Measurements from ENCODE around the gene RBMS1.

RBMS1 gene

DNA sequence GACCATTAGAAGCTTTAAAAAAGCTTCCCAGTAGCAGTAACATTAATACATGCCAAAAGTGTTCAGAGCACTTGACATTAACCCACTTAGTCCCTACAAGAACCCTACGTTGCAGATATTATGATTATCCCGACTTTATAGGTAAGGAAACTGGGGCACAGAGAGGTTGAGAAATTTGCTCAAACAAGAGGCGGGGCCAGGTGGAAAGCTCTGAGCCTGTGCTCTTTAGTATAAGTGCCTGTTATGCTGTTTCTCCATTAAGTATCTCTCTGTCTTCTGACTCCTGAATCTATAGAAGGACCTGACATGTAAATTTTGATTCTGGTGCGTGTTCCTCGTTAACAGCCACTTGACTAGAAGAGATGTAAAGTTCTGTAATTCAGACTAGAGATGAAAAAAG lies 139.8 kb downstream of the RBMS1 start:
- no peak for DNase-seq

- no peak for DNase-seq
Observed at GRCh38 chr2:160353166-160353565, 140.4 kb downstream of the RBMS1 start.

DNA sequence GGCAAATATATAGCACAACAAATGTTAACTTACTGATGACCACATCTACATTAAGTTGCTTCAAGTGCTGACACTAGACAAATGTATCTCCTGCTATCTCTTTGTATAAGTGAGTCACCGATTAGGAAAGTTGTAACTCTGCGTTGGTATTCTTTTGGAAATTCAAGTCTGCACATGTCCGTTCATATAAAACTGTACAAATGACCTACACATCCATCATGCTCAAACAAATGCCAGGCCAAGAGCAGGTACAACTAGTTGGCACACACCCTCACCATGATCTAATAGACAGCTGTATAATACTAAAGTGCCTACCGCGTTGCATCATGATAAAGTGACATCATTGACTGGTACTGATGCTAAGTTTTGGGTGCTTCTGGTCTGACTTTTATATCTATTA lies 141.1 kb downstream of the RBMS1 start:
- DNase-seq = no peak

DNA sequence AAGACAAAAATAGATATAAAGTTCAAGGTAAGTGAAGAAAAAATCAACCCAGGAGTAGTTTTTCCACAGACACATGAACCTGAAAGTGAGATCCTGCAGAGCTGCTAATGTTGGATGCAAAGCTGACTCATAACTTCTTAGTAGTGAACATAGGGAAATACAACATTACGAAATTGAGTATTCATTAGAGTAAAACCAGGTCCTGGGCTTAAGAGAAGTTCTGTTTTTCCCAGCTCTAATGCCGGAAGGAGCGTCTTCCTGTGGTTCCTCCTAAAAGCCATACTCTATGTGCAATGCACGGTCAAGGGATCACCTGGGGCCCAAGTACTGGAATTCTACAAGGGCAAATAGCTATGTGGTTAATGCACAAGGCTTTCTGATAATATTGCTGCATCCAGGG lies 141.7 kb downstream of the RBMS1 start:
- DNase-seq = no peak

GRCh38 chr2:160349306-160349705 lies 144.3 kb downstream of the RBMS1 start:
- DNase-seq = no peak

- DNase-seq = no peak
Observed at GRCh38 chr2:160347269-160347863, 146.2 kb downstream of the RBMS1 start.

DNA sequence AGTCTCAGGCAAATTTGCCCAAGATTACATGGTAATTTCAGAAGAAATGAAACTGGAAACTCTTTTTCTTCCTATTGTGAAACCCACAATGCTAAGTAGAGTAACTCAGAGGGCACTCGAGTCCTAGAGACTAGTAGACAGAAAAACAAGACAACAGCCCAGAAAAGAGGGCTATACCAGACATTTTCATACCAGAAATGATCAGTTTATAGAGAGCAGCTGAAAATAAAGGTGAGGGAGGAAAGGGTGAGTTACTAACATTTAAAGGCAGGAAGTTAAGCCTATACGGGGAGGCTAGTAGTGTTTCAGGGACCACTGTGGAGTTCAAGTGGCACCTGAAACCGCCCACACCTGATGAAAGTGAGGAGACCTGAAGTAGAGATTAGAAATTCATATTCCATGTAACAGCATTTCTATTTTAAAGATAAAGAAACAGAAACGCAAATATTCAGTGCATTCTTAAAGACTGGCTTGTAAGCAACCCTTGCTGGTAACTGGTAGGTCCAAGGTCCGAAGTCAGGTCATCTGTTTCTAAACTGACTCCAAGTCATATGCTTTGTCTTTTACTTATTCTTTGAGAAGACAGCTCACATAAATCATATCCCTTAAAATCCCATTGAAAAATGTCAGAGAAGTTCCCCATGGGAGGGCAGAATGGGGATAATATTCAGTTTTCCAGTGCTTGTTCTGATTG lies 148.4 kb downstream of the RBMS1 start:
- DNase-seq = no peak

- no peak for DNase-seq
Observed at GRCh38 chr2:160343404-160343803, 150.2 kb downstream of the RBMS1 start.

DNA sequence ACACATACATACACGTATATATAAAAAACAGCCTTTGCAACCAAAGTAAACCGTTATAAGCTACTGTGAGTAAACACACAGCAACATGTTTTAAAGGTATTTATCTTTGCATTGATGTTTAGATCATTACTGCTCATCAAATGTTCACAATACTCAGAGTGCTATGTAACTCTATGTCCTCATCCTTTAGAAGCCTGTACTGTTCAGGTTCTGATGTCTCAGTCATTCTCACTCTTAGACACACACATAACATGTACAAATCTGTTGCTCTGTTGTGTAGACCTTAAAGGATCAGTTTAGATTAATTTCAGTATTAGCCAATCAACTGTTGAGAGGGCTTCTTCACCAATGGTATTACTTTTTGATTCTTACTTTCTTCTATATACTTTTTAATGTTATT lies 153.9 kb downstream of the RBMS1 start:
- DNase-seq = no peak

- no peak for DNase-seq
Observed at GRCh38 chr2:160338901-160339685, 154.5 kb downstream of the RBMS1 start.

DNA sequence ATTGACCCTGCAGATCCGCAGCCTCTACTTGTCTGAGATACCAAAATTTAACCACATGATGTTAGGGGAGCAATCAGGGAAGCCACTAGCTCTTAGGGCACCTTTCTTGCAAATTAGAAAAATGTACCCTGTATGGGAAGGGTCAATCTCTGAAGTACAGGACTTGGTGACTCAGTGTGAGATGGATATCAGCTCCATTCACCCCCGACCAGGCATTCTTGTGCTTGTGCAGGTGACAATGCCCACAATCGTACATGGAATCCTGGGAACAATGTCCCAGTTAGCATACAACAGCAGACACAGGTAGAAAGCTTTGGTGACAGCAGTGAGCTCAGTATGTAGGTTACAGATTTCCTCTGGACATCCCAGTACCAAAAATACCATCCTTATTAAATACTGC lies 155.9 kb downstream of the RBMS1 start:
- DNase-seq = no peak

DNA sequence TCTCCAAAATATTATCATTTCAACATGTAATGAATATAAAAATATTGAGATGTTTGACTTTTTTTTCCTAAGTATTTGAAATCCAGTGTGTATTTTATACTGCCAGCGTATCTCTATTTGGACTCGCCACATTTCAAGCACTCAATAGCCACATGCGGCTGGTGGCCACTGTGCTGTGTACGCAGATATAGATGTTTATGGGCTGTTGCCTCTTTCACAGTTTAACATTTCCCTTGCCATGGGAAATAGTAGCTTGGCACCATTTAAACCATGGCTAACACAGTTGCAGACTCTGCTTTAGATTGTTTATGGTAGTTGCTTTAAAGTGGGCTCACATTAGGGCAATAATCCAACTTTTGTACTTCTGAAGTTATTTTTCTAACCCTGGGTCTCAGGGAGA lies 157.0 kb downstream of the RBMS1 start:
- no peak for DNase-seq

- DNase-seq = no peak
Observed at GRCh38 chr2:160336105-160336504, 157.5 kb downstream of the RBMS1 start.

DNA sequence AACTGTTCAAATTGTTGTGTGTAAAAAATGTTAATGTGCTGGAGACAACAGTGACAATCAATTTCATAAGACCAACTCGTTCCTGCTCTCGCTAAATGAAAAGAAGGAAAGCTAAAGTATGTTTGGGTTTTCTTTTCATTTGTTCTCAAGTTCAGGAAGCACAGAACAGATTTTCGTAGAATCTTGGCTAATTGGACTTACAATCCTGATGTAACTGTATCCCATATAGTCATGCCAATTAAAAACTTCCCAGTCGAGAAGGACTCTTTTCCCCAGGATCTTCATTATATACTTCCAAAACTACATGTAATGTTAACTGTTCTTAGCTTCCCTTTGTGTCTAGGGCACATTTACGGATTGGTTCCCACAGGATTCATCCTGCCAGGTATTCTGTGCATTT lies 158.2 kb downstream of the RBMS1 start:
- DNase-seq = no peak

GRCh38 chr2:160334028-160334741 lies 159.4 kb downstream of the RBMS1 start:
- no peak for DNase-seq

DNA sequence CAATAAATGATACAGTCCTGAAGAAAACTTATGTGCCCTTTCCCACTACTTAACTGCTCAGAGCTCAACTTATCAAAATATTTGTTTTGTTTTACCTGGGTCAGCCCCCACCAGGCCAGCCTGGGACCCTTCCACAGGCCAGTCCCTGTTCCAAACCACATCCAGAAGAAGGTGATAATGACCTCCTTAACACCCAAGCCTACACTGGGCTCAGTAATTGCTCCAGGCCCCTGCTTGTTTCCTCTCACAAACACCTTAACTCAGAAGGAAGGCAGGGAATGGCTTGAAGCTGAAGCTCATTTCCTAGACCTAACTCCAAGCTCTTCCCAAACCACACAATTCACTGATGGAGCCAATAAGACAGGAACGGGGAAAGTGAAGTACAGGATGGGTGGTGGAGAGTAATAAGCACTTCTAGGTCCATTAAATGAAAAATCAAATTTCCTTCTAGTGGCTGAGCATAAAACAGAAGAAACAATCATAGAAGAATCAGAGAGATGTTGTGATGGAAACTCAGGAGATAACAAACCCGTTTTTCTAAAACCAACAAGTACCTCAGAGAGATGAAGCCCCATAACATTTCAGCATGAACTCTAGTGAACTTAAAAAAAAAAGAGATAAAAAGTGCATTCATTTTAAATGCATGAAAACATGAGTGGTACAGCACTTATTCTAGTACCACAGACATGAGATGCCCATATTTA lies 160.1 kb downstream of the RBMS1 start:
- DNase-seq = no peak

DNA sequence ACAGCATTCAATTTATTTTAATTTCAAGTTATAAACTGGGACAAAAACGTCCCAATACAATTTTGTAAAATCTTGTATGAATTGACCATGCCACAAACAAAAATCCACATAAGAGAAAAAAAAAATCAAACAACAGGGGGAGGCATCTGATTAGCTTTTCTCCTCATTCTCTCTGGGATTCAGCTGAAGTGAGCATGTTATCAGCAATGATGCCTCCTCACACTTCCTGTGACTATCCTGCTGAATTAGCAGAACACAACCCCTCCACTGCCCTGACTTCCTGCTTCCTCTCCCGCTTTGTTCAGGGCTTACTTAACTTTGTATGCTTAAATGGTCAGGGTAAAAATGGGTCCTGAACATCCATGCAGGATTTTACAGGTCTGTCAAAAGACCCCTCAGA lies 161.3 kb downstream of the RBMS1 start:
- DNase-seq = no peak

GRCh38 chr2:160331258-160332025 lies 162.2 kb downstream of the RBMS1 start:
- DNase-seq = no peak

- DNase-seq = no peak
Observed at GRCh38 chr2:160328811-160329527, 164.6 kb downstream of the RBMS1 start.

GRCh38 chr2:160326786-160327185 lies 166.8 kb downstream of the RBMS1 start:
- DNase-seq = no peak

DNA sequence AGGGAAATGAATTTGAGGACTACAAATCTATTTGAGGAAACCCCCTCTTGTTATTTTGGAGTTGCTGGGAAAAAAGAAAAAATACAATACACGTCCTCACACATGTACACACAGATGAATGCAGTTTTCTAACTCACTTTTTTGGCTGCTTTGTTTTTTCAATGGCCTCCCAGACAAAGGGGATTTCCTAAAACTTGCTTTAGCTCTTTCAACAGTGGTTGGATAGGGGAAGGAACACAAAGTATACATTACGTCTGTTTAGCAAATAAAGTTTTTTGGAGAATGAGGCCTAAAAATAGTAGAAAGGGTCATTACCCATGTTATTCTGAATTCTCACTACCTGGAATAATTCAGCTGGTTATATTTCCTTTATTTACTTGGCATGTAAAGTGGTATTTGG lies 168.2 kb downstream of the RBMS1 start:
- DNase-seq = no peak

Measured in activated CD4-positive, alpha-beta T cell treated with anti-CD3 and anti-CD28 coated beads for 1 hour (primary cell).